GM12874 (cell line): ENCODE data around the gene MRPS2.

Experiments
- TF ChIP-seq, protein P1 (sequence below): IDR thresholded peaks from 2 replicates; pipeline ENCODE4 v1.5.1; 2011; ENCODE audit warnings: low read depth, mild to moderate bottlenecking, control low read depth, low read length, moderate library complexity; ENCODE audit not compliant: insufficient read depth

The MRPS2 gene

DNA sequence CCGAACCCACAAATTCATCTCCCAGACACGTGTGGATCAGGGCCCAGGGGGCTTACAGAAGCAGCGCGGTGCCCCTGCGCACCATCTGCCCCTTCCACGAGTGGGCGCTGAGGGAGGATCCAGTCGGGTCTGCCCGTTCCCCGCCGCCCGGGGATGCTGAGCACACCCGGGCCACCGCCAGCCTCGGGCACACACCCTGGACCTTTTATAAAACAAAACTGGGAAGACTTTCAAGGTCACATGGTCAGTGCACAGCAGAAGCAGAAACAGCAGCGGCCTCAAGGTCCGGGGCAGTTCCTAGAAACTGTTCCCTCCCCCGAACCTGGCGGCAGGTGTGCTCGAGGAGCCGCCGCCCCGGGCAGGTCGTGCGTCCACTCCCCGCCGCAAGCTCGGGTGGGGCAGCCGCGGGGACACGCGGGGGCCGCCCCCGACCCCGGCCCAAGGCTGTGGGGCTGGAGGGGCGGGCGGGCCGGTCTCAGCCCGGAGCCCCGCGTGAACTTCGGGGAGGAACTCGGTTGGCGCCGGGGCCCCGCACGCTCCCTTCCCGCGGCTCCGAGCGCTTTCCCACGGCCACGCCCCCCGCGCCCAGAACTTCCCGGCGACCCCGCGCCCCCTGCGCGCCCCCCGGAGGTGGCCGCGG lies 21.5 kb upstream of the MRPS2 start:
- TF ChIP-seq, protein P1, sequence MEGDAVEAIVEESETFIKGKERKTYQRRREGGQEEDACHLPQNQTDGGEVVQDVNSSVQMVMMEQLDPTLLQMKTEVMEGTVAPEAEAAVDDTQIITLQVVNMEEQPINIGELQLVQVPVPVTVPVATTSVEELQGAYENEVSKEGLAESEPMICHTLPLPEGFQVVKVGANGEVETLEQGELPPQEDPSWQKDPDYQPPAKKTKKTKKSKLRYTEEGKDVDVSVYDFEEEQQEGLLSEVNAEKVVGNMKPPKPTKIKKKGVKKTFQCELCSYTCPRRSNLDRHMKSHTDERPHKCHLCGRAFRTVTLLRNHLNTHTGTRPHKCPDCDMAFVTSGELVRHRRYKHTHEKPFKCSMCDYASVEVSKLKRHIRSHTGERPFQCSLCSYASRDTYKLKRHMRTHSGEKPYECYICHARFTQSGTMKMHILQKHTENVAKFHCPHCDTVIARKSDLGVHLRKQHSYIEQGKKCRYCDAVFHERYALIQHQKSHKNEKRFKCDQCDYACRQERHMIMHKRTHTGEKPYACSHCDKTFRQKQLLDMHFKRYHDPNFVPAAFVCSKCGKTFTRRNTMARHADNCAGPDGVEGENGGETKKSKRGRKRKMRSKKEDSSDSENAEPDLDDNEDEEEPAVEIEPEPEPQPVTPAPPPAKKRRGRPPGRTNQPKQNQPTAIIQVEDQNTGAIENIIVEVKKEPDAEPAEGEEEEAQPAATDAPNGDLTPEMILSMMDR, result peak; percentile 49

DNA sequence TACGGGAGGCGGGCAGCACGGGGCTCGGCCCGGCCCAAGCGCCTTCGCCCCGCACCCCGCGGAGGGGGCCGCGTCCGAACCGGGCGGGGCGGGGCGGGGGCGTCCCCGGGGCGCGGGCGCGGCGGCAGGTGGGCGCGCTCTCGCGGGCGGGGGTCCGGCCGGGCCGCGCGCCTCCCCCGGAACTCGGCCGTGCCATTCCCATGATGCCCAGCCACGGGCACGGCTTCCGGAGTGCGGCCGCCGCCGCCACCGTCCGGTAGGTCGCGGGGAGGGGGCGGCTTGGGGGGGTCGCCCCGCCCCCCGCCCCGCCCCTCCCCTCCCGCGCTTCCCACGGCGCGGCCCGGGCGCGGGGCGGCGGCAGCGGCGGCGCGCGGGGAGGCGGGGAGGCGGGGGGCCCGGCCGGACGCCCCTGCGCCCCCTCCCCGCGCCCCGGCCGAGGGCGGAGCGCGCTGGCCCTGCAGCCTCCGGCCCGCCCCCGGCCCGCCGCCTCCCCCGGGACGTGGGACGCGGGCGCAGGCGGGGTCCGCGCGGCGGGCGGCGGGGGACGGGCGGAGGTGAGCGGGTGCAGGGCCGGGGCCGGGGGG lies 20.9 kb upstream of the MRPS2 start, which contains the start of gene PPP1R26:
TSS of gene PPP1R26 (plus strand) at position 314 of the 584 bp plus-strand sequence. CDS start 4,729 bp downstream, outside the sequence.
- TF ChIP-seq, protein P1, result no peak

DNA sequence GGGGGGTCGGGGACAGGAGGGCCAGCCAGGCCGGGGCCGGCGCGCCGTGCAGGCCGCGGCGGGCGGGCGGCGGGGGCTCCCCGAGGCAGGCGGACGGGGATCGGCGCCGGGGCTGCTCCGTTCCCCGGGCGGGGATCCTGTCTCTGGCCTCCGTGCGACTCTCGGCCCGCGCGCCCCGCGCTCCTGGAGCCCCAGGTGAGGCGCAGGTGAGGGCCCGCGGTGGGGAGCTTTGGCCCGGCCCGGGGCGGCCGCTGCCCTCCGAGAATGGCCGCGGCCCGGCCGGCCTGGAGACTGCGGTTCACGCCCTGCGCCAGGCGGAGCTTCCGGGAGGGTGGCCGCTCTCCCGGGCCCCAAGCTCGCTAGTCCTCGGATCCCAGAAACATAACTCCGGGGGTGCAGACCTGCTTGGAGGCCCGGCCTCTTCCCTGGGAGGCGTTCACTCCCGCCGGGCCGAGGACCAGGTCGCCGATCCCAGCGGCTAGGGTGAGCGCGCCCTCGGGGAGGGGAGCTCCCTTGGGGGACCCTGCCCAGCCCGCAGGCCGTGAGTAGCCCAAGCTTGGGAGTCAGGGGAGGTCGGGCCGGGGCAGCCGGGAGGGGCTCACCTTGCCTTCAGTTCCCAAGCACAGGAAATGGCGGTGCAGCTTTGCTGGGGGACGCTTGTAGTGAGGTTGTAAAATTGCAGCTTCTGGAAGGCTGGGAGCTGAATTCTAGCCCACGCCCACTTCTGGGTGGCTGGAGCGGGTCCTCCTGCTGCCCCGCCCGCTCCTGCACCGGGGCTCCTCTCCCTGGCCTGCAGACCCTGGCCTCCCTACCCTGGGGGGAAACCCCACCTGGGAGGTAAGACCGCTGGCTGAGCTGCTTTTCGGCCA lies 20.2 kb upstream of the MRPS2 start:
- TF ChIP-seq, protein P1, result no peak

DNA sequence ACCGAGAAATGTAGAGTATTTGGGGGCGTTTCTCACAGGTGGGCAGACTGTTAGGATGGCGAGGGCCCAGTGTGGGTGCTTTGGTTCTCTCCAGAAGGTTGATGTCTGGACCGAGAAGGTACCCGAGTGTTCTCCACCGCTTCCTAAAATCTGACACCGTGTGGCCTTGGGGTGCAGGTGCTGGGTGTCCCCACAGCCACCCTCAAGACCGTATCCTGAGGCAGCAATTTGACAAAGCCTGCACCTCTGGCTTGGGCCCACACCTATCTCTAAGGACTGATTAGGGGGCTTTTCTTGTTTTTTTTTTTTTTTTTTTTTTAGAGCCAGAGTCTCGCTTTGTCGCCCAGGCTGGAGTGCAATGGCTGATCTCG lies 19.6 kb upstream of the MRPS2 start:
- TF ChIP-seq, protein P1, result 0 out of 2 replicates have a peak, but pooled peaks have one; percentile 4

DNA sequence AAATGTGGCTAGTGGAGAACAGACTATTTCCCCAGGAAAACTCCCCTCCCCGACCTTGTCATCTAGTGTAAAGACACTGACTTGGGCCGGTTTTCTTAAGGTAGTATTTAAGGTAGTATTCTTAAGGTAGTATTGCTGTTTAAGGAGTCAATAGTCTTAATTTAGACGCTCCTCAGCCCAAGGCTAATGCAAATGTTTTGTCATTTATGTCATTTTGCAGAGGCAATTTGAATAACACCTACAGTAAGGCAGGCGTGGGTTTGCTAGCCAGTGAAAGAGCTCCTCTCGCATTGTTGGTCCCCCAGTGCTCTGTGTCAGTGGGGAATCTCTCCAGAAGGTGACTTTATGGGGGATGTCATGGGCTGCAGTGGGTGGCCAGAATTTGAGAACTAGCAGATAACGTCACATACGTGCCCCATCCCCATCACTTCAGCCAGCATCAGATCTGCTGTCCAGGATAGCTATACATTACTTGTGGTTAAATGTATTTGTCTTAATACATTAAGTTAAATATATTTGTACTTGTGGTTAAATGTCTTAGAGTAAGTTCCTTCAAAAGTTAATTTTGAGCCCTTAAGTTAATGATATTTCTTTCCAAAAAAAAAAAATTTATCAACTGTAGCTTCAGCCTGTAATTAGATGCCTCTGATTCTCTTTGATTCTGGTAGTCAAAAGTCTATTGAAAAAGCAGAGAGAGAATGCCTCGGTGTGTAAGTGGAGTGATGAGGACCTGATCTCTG lies 18.3 kb upstream of the MRPS2 start:
- TF ChIP-seq, protein P1, result no peak

DNA sequence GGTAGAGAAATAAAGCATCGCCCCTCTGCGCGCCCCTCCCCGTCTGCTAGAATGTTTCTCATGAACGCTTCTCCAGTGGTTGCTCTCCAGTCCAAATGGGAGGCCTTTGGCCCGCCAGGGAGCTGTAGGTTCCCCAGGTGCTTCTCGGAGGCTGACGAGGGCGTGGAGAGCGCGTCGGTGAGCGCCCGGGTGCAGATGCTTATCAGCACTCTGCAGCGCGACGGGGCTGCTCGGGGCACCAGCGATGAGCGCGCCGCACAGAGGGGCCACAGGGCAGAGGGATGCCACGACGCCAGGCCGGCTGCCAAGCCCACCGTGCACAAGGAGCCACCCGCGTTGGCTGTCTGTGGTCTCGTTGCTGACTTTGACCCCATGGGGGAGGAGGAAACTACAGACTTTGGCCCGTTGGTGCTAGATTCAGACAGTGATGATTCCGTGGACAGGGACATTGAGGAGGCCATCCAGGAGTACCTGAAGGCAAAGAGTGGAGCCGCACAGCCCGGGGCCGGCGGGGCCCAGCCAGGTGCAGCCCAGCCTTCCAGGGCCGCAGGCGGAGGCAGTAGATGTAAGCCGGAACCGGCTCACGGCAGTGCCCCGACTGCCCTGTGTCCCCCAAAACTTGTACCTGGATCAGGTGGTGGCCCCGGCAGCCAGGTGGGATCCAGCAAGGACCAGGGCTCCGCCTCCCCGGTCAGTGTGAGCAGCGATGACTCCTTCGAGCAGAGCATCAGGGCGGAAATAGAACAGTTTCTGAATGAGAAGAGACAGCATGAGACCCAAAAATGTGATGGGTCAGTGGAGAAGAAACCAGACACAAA lies 15.8 kb upstream of the MRPS2 start:
- TF ChIP-seq, protein P1, result no peak
